HG02981 (cell line): ENCODE measurements around the gene API5.

Experiments used
- ATAC-seq: cut with Tn5 transposase; IDR thresholded peaks from one replicate; pipeline ENCODE4 v1.9.1; 2021; ENCODE audit warnings: mild to moderate bottlenecking, moderate library complexity; ENCODE audit not compliant: unreplicated experiment

API5 gene

DNA sequence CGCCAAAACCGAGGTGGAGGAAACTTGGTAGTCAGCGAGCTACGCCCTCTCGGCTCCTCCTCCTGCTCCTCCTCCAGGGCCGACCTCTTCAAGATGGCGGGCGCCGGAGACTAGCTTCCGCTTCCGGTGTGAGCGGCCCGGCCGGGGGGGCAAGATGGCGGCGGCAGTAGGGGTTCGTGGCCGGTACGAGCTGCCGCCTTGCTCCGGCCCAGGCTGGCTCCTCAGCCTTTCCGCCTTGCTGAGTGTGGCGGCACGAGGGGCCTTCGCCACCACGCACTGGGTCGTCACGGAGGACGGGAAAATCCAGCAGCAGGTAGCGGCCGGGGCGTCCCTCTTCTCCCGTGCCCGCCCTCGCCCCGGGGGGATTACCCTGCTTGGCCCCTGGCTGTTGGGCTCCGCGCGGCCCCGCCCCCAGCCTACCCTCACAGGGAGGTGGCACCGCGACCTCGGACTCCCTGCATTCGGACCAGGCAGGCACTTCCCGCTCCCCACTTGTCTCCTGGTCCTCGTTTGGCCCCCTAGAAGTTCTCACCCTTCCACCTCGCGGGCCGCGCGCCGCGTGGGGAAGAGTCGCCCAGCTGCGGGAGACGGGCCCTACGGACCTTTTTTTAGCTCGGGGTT is 47.1 kb downstream of the API5 start, which contains the start of gene TTC17:
TTC17 (plus strand) TSS at position 120 of the 621 bp plus-strand sequence; CDS start at position 155, 35 bp downstream.
- ATAC-seq: peak; percentile 93

- ATAC-seq: peak; percentile 37
Measured at GRCh38 chr11:43359422-43359818, 47.6 kb downstream of the API5 start.

GRCh38 chr11:43360361-43361032 is 48.7 kb downstream of the API5 start:
- no peak for ATAC-seq

DNA sequence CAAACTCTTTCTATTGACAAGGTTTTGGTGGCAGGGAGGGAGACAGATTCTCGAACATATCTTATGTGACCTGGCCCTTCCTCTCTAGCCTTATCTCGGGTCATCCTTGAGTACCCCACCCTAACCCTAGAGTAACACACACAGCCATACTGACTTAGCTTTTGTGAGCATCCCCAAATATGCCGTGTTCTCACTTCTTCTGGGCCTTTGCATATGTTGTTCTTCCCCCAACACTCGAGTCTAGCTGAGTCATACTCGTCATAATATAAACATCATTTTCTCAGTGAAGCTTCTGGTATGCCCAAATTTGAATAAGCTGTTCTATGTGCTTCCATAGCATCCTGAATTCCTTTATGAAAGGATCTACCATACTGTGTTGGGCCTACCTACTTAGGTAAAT is 54.9 kb downstream of the API5 start:
- no peak for ATAC-seq

- no peak for ATAC-seq
Measured at GRCh38 chr11:43367382-43368178, 55.8 kb downstream of the API5 start.

GRCh38 chr11:43376065-43376464 is 64.3 kb downstream of the API5 start:
- no peak for ATAC-seq

- ATAC-seq: no peak
Measured at GRCh38 chr11:43376594-43376993, 64.8 kb downstream of the API5 start.

DNA sequence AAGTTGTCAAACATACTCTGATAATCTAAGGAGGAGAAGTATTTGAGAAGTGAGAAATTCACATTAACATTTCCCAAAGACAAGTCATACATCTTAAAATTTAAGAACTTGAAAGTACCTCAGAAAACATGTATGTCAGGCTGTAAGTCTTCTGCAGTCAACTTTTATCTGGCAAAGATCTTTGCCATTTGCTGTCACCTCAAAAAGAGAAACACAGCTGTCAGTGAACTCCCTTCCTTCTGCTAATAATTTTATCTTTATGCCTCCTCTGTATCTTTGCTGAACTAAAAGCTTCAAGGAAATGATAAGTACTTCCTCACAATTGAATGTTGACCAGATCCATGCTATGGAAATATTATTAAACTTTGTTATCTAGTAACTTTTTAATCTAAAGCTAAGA is 65.6 kb downstream of the API5 start:
- no peak for ATAC-seq

DNA sequence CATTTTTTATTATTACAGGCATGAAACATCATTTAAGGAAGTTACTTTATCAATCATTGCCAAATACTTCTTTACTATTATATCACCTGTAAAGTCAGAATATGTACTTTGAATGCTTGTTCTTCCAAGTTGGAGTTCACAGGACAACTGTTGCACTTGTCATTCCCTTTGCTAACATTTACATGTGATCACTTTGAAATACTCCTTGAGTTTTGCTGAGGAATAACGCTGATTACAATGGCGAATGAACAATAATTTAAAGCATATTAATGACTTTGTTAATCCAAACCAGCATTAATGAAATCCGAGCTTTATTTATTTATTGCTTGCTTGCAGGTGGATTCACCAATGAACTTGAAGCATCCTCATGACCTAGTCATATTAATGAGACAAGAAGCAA is 67.1 kb downstream of the API5 start:
- no peak for ATAC-seq

- no peak for ATAC-seq
Measured at GRCh38 chr11:43381802-43382201, 70.0 kb downstream of the API5 start.

DNA sequence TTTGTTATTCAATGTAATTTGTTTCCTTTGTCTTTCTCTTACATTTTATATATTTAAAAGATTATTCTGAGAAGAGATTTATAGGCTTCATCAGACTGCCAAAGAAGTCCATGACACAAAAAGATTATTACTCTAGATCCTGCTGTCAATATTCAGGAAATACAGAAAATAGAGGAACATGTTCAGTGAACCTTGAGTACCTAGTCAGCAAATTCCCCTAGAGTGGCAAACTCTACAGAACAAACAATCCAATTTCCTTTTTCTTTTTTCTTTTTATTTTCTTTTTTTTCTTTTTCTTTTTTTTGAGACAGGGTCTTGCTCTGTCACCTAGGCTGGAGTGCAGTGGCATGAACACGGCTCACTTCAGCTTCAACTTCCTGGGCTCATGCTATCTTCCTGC is 70.8 kb downstream of the API5 start:
- ATAC-seq: no peak

DNA sequence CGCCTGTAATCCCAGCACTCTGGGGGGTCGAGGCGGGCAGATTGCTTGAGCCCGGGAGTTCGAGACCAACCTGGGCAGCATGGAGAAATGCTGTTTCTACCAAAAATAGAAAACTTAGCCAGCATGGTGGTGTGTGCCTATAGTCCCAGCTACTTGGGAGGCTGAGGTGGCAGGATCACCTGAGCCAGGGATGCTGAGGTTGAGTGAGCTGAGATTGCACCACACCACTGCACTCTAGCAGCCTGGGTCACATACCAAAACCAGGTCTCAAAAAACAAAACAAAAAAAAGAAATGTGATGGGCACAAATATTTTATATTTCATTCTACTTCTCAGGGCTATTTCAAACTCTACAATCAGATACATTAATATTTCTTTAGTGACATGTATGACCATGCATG is 72.6 kb downstream of the API5 start:
- no peak for ATAC-seq

DNA sequence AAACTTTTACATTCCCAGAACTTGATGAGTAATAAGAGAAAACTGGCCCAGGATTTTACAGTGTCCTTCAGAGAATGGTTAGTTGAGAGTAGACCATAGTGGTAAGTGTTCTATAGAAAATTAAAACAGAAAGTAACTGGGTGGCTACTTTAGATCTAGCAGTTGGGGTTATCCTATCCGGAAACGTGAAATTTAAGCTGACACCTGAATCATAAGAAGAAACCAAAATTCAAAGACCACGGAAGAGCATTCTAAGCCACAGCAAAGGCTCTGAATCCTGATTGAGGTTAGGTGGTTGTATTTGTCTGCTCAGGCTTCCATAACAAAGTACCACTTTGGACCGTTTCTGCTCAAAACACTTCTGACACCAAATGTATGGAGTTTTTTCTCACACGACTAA is 80.9 kb downstream of the API5 start:
- ATAC-seq: no peak

- ATAC-seq: no peak
Measured at GRCh38 chr11:43393765-43394355, 82.1 kb downstream of the API5 start.
